Measurements from ENCODE around the gene PALD1. TPM values are rescaled to one million over a fixed set of nuclear protein-coding genes. Genes with fewer than 3 reads are reported as not detected.

The PALD1 gene
- total RNA-seq, 2 donors from 2014 or later, result 0.07 to 0.13 TPM

DNA sequence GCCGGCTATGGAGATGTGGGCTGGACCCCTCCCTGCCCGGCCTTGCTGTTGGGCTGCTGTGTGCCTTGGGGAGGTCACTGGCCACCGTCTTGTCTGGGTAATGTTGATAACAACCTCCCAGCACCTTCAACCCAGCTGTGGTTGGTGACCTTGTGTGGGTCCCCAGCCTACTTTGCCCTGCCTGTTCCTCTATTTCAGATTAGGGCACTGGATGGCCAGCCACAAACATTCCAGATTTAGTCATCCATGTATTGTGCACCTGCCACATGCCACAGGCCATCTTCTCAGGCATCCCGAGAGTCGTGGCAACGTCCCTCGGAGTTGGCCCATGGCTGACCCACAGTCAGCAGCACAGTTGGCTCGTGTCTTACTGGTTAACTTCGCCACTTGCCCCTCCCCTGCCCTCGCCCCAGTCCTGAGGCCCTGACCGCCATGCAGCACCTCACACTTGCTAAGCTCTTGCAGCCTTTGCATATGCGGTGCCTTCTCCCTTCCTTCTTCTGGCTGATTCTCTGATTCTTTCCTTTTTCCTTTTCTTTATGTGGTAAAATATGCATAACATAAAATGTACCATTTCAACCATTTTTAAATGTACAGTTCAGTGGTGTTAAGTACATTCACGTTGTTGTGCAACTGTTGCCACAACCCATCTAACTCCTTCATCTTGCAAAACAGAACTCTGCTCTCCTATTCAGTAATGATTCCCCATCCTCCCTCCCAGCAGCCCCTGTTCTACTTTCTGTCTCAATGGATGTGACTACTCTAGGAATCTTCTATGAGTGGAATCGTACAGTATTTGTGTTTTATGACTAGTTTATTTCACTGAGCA is 63.4 kb downstream of the PALD1 start:
- peaks cover 5% of the 10 kb centered on the region for H3K4me1 Mint-ChIP-seq
- no peak overlapping the region for H3K4me3 Mint-ChIP-seq
- no peak for DNase-seq
- H3K27ac Mint-ChIP-seq, result no peak overlapping the region
- H3K36me3 Mint-ChIP-seq (ENCODE audit: low read depth), result peaks cover 5% of the 10 kb centered on the region
- H3K9me3 ChIP-seq (ENCODE audit: control insufficient read depth, low read length, poor library complexity, severe bottlenecking), result no peaks in the 10 kb centered on the region
- no peak for ATAC-seq
- peaks cover 8% of the 10 kb centered on the region for H3K27me3 Mint-ChIP-seq

GRCh38 chr10:70542565-70542938 is 64.0 kb downstream of the PALD1 start:
- Mint-ChIP-seq H3K27ac (no peak overlapping the region), H3K27me3 (peaks cover 8% of the 10 kb centered on the region), H3K4me1 (peaks cover 5% of the 10 kb centered on the region), H3K36me3 (ENCODE audit: low read depth) (peaks cover 5% of the 10 kb centered on the region), H3K4me3 (no peak overlapping the region)
- DNase-seq (no peak), ATAC-seq (no peak)
- no peaks in the 10 kb centered on the region for H3K9me3 ChIP-seq (ENCODE audit: control insufficient read depth, low read length, poor library complexity, severe bottlenecking)

- no peak overlapping the region for H3K4me3 Mint-ChIP-seq
- peaks cover 8% of the 10 kb centered on the region for H3K27me3 Mint-ChIP-seq
- H3K9me3 ChIP-seq (ENCODE audit: control insufficient read depth, low read length, poor library complexity, severe bottlenecking), result no peaks in the 10 kb centered on the region
- H3K36me3 Mint-ChIP-seq (ENCODE audit: low read depth), result peaks cover 5% of the 10 kb centered on the region
- ATAC-seq (no peak), DNase-seq (no peak)
- H3K4me1 Mint-ChIP-seq, result peaks cover 5% of the 10 kb centered on the region
- no peak overlapping the region for H3K27ac Mint-ChIP-seq
These were observed 65.3 kb downstream of the PALD1 start for GRCh38 chr10:70543911-70544310.

DNA sequence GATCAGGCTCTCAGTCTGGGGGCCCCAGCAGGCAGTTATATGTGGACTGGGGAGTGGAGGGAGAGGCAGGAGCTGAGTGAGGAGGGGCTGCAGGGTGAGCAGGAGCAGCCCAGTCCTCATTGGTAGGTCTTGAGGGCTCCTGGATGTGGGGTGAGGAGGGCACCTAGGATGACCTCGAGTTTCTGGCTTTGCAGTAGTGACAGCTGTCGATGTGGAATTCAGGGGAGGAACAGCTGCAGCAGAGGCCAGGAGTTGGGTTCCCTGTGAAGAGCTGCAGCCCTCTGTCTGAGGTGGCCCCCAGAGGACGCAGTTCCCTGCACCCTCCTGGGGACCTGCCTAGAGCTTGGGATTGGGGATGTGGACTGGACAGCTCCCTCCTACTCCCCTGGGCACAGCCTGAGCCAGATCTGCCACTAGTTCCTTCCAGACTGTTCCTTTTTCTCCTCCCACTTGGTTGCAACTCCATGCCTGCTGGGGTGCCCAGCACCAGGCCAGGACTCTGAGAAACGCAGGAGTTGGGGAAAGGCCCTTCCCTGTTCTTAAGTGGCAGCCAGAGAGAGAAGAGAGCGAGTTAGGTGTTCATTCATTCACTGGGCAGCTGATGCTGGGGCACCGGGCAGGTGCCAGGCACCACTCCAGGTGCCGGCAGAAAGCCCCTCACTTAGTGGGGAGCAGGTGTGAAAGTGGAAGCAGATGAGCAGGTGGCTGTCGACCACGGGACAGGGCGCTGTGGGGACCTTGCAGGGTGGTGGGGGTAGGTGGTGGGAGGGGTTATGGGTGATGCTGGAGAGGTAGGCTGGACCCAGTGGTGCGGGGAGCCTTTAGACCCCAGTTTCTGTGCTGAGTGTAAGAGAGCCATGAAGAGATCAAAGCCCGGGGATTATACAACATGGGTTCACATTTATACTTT is 66.1 kb downstream of the PALD1 start:
- H3K27ac Mint-ChIP-seq, result no peak overlapping the region
- H3K9me3 ChIP-seq (ENCODE audit: control insufficient read depth, low read length, poor library complexity, severe bottlenecking), result no peaks in the 10 kb centered on the region
- H3K4me1 Mint-ChIP-seq, result peaks cover 5% of the 10 kb centered on the region
- no peak for DNase-seq
- H3K27me3 Mint-ChIP-seq, result peaks cover 8% of the 10 kb centered on the region
- H3K4me3 Mint-ChIP-seq, result no peak overlapping the region
- peaks cover 5% of the 10 kb centered on the region for H3K36me3 Mint-ChIP-seq (ENCODE audit: low read depth)
- ATAC-seq, result no peak

GRCh38 chr10:70546584-70546983 is 68.0 kb downstream of the PALD1 start:
- no peak for ATAC-seq
- Mint-ChIP-seq H3K27ac (no peak overlapping the region), H3K4me1 (no peaks in the 10 kb centered on the region), H3K36me3 (ENCODE audit: low read depth) (no peaks in the 10 kb centered on the region), H3K4me3 (no peak overlapping the region), H3K27me3 (peaks cover 7% of the 10 kb centered on the region)
- DNase-seq, result no peak
- no peaks in the 10 kb centered on the region for H3K9me3 ChIP-seq (ENCODE audit: control insufficient read depth, low read length, poor library complexity, severe bottlenecking)

DNA sequence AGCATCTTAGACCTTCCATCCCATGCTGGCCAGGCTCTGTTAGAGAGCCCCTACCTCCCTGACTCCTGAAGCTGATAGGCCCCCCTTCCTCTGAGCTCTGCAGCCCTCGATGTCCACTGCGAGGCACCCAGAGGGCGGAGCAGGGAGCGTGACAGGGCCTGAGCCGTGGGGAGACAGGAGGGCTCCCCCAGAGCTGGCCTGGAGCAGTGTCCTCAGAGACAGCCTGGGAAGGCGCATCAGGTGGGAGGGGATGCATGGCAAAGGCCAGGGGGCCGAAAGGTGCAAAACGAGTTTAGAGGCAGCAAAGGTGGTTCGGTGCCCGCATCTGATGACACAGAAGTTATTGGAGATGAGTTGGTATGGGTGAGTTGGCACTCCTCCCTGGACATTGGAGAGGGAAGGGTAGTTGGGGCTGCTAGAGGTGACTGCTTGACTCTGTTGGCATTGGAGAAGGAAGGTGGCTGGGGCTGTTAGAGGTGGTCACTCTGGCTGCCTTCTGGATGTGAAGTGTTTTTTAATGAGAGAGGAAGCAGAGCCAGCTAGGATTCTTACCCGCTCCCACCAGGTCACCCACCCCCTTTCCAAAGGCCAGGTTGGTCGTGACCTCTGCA is 70.9 kb downstream of the PALD1 start:
- Mint-ChIP-seq H3K27me3 (peaks cover 11% of the 10 kb centered on the region), H3K4me3 (no peak overlapping the region), H3K36me3 (ENCODE audit: low read depth) (no peaks in the 10 kb centered on the region), H3K27ac (no peak overlapping the region), H3K4me1 (peaks cover 2% of the 10 kb centered on the region)
- ATAC-seq (peak; percentile 20), DNase-seq (no peak)
- H3K9me3 ChIP-seq (ENCODE audit: control insufficient read depth, low read length, poor library complexity, severe bottlenecking), result no peaks in the 10 kb centered on the region

DNA sequence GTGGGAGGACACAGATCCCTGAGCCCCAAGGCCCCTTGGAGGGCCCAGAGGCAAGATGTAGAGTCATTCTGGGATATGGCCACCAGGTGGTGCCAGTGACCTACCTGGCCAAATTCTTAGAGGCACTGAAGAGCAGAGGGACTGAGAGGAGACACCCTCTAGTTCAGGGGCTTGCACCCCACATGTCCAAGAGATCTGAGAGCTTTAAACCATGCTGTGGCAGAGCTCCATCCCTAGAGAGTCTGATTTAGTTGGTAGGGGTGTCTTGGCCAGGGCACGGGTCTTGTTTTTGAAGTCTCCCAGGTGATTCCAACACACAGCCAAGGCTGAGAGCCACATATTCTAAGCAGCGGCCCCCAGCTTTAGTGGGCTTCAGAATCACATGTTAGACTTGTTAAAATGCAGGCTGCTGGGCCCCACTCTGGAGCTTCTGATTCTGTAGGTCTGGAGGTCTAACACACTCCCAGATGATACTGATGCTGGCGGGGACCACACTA is 71.4 kb downstream of the PALD1 start:
- peak; percentile 43 to 58 (median 45) for DNase-seq

DNA sequence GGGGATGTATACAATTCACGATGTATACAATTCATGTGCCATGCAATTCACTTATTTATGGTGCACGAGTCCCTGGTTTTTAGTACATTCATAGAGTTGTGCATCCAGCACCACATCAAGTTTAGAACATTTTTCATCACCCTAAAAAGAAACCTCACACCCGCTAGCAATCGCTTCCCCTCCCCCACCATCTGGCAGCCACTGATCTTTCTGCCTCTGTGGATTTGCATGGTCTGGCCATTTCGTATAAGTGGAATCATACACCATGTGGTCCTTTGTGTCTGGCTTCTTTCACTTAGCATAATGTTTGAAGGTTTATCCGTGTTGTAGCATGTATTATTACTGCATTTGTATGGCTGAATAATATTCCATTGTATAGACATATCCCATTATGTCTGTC is 71.9 kb downstream of the PALD1 start:
- Mint-ChIP-seq H3K36me3 (ENCODE audit: low read depth) (no peaks in the 10 kb centered on the region), H3K27me3 (peaks cover 11% of the 10 kb centered on the region), H3K4me1 (peaks cover 2% of the 10 kb centered on the region), H3K27ac (no peak overlapping the region), H3K4me3 (no peak overlapping the region)
- DNase-seq, result no peak
- H3K9me3 ChIP-seq (ENCODE audit: control insufficient read depth, low read length, poor library complexity, severe bottlenecking), result no peaks in the 10 kb centered on the region
- no peak for ATAC-seq

More for the DNA sequence above, 71.4 kb downstream of the PALD1 start:
- Mint-ChIP-seq H3K27me3 (peaks cover 11% of the 10 kb centered on the region), H3K4me1 (peaks cover 2% of the 10 kb centered on the region), H3K4me3 (no peak overlapping the region), H3K36me3 (ENCODE audit: low read depth) (no peaks in the 10 kb centered on the region), H3K27ac (no peak overlapping the region)
- no peaks in the 10 kb centered on the region for H3K9me3 ChIP-seq (ENCODE audit: control insufficient read depth, low read length, poor library complexity, severe bottlenecking)
- peak; percentile 84 for ATAC-seq

- peaks cover 2% of the 10 kb centered on the region for H3K4me1 Mint-ChIP-seq
- no peak overlapping the region for H3K27ac Mint-ChIP-seq
- H3K27me3 Mint-ChIP-seq, result peaks cover 11% of the 10 kb centered on the region
- ATAC-seq, result no peak
- H3K36me3 Mint-ChIP-seq (ENCODE audit: low read depth), result no peaks in the 10 kb centered on the region
- H3K9me3 ChIP-seq (ENCODE audit: control insufficient read depth, low read length, poor library complexity, severe bottlenecking), result no peaks in the 10 kb centered on the region
- H3K4me3 Mint-ChIP-seq, result no peak overlapping the region
- DNase-seq, result no peak
These were observed 72.9 kb downstream of the PALD1 start for GRCh38 chr10:70551466-70551865.

DNA sequence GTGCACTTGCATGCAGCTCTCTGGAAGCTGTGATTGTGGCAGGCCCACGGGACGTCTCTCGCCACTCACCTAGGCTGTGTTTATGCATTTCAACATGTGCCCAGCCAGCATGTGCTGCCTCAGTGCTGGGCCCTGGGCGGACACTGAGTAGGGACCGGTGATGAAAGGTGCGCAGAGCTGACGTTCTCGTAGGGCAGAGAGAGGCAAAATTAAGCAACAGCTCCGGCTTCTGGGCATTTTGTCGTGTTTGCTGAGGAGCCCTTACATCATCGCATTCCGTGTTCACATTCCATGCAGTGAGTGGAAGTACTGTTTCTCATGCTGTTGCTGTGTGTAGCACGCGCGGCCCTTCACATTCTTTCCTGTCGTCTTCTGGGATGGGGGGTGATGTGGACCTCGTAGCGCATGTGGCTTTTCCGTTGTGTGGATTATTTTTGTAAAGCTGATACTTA is 73.4 kb downstream of the PALD1 start:
- peaks cover 11% of the 10 kb centered on the region for H3K27me3 Mint-ChIP-seq
- H3K4me1 Mint-ChIP-seq, result peaks cover 2% of the 10 kb centered on the region
- H3K36me3 Mint-ChIP-seq (ENCODE audit: low read depth), result no peaks in the 10 kb centered on the region
- ATAC-seq, result no peak
- no peak overlapping the region for H3K27ac Mint-ChIP-seq
- H3K4me3 Mint-ChIP-seq, result no peak overlapping the region
- no peaks in the 10 kb centered on the region for H3K9me3 ChIP-seq (ENCODE audit: control insufficient read depth, low read length, poor library complexity, severe bottlenecking)
- no peak for DNase-seq

- DNase-seq, result no peak
- no peak for ATAC-seq
- H3K9me3 ChIP-seq (ENCODE audit: control insufficient read depth, low read length, poor library complexity, severe bottlenecking), result no peaks in the 10 kb centered on the region
- Mint-ChIP-seq H3K27ac (peak overlapping the region; percentile 27), H3K4me1 (peaks cover 2% of the 10 kb centered on the region), H3K27me3 (peaks cover 11% of the 10 kb centered on the region), H3K4me3 (no peak overlapping the region), H3K36me3 (ENCODE audit: low read depth) (no peaks in the 10 kb centered on the region)
These were observed 74.0 kb downstream of the PALD1 start for GRCh38 chr10:70552586-70552985.

GRCh38 chr10:70555371-70555770 is 76.8 kb downstream of the PALD1 start:
- no peaks in the 10 kb centered on the region for H3K36me3 Mint-ChIP-seq (ENCODE audit: low read depth)
- H3K27ac Mint-ChIP-seq, result no peak overlapping the region
- no peaks in the 10 kb centered on the region for H3K9me3 ChIP-seq (ENCODE audit: control insufficient read depth, low read length, poor library complexity, severe bottlenecking)
- no peak for ATAC-seq
- H3K4me1 Mint-ChIP-seq, result peaks cover 12% of the 10 kb centered on the region
- H3K4me3 Mint-ChIP-seq, result no peak overlapping the region
- peaks cover 10% of the 10 kb centered on the region for H3K27me3 Mint-ChIP-seq
- no peak for DNase-seq

All from T-helper 17 cell (primary cell).